Measurements from ENCODE around the gene SHMT2. TPM values are rescaled to one million over a fixed set of nuclear protein-coding genes. Genes with fewer than 3 reads are reported as not detected.

The SHMT2 gene
- total RNA-seq, 2 donors from 2014 or later = 49.6 to 51.4 TPM

DNA sequence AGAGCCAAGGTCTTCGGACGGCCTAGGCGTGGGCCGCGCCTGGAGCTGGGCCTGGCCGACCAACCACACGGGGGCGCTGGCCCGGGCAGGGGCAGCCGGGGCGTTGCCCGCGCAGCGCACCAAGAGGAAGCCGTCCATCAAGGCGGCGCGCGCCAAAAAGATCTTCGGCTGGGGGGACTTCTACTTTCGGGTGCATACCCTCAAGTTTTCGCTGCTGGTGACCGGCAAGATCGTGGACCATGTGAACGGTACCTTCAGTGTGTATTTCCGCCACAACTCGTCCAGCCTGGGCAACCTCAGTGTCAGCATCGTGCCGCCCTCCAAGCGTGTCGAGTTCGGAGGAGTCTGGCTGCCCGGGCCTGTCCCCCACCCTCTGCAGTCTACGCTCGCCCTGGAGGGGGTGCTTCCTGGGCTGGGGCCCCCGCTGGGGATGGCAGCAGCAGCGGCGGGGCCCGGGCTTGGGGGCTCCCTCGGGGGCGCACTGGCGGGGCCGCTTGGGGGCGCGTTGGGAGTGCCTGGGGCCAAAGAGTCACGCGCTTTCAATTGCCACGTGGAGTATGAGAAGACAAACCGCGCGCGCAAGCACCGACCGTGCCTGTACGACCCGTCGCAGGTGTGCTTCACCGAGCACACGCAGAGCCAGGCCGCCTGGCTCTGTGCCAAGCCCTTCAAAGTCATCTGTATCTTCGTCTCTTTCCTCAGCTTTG lies 4.4 kb upstream of the SHMT2 start:
- H3K4me3 ChIP-seq = no peak overlapping the region
- intact Hi-C loops (cut with DNase I) = no loop called here
- H3K9me3 ChIP-seq = no peaks in the 10 kb centered on the region
- H3K27ac ChIP-seq = no peak overlapping the region
- 10% methylated on average over 19 of the region's 61 CpGs for WGBS
- no peak for DNase-seq (ENCODE audit: low spot score)
- peaks cover 7% of the 10 kb centered on the region for H3K27me3 ChIP-seq (replicated peaks; ENCODE audit: insufficient read depth)
- H3K36me3 ChIP-seq = no peaks in the 10 kb centered on the region
- no peak for TF ChIP-seq POLR2AphosphoS5 (IDR thresholded peaks at IDR 0.05)
- TF ChIP-seq, protein P1, sequence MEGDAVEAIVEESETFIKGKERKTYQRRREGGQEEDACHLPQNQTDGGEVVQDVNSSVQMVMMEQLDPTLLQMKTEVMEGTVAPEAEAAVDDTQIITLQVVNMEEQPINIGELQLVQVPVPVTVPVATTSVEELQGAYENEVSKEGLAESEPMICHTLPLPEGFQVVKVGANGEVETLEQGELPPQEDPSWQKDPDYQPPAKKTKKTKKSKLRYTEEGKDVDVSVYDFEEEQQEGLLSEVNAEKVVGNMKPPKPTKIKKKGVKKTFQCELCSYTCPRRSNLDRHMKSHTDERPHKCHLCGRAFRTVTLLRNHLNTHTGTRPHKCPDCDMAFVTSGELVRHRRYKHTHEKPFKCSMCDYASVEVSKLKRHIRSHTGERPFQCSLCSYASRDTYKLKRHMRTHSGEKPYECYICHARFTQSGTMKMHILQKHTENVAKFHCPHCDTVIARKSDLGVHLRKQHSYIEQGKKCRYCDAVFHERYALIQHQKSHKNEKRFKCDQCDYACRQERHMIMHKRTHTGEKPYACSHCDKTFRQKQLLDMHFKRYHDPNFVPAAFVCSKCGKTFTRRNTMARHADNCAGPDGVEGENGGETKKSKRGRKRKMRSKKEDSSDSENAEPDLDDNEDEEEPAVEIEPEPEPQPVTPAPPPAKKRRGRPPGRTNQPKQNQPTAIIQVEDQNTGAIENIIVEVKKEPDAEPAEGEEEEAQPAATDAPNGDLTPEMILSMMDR (IDR thresholded peaks at IDR 0.05) = peak in 2 of 4 experiments; percentile 12 to 64
- TF ChIP-seq POLR2A (IDR thresholded peaks at IDR 0.05) = no peak
- peaks cover 3% of the 10 kb centered on the region for H3K4me1 ChIP-seq (replicated peaks)

DNA sequence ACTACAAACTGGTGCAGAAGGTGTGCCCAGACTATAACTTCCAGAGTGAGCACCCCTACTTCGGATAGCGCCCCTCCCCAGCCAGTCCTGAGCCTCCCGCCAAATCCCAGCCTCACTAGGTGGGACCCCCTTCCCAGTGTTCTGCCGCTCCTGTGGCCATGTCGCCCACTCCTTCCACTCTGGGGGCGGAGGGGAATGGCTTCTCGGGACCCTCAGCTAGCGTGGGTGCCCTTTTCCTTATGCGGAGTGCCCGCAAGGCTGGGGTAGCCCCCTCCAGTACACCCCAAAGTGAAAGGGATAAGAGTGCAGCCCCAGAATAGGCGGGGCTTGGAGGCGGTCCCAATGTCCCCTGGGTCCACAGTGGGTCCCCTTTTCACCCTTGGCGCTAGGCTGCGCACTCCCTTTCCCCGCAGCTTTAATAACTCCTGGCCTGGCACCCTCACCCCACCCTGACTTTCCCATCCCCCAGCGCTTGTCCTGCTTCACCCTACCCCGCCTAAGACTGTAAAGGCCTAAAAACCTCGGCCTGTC lies 3.8 kb upstream of the SHMT2 start:
- no peak for TF ChIP-seq POLR2AphosphoS5 (IDR thresholded peaks at IDR 0.05)
- TF ChIP-seq, protein P1 (IDR thresholded peaks at IDR 0.05) = no peak
- TF ChIP-seq POLR2A (IDR thresholded peaks at IDR 0.05) = no peak
- peaks cover 9% of the 10 kb centered on the region for H3K4me1 ChIP-seq (replicated peaks)
- no peak overlapping the region for H3K27ac ChIP-seq
- H3K36me3 ChIP-seq = no peaks in the 10 kb centered on the region
- H3K9me3 ChIP-seq = no peaks in the 10 kb centered on the region
- intact Hi-C loops (cut with DNase I) = no loop called here
- peaks cover 7% of the 10 kb centered on the region for H3K27me3 ChIP-seq (replicated peaks; ENCODE audit: insufficient read depth)
- 48% methylated on average over 17 of the region's 18 CpGs for WGBS
- H3K4me3 ChIP-seq = no peak overlapping the region
- no peak for DNase-seq (ENCODE audit: low spot score)

DNA sequence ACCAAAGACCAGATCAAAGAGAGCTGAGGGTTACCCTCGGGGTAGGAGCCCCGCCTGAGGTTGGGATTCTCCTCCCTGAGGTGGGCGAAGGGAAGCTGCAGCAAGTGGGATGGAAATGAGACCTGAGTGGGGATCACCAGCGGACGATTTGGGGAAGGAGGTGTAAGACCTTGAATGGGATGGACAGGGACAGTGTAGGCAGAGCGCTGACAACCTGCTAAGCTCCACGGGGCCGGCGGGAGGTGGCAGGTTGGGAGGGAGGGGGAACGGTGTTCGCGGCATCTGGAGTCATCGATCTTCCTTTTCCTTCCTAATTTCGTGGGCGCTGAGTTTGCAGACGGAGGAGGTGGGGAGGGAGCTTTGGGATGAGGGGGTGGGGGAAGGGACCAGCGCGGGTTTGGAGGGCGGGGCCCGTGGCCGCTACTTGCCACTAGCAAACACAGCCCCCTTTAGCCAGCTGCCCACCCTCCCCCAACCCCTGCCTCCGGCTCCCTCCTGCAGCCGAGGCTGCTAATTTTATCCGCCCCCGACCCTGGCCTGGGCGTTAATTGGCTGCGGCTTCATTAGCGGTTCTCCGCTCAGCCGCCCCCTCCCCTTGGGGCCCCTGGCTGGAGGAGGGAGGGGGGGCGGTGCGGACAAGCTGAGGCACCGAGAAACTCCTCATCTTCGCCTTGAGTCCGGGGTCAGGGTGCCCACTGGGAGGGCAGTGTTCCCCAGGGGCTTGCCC lies 2.8 kb upstream of the SHMT2 start:
- H3K4me1 ChIP-seq (replicated peaks) = peaks cover 9% of the 10 kb centered on the region
- TF ChIP-seq POLR2A (IDR thresholded peaks at IDR 0.05) (no peak), POLR2AphosphoS5 (IDR thresholded peaks at IDR 0.05) (no peak)
- TF ChIP-seq, protein P1 (IDR thresholded peaks at IDR 0.05) = no peak
- H3K36me3 ChIP-seq = no peaks in the 10 kb centered on the region
- H3K4me3 ChIP-seq = no peak overlapping the region
- no peak for DNase-seq (ENCODE audit: low spot score)
- WGBS = 25% methylated on average over 35 of the region's 35 CpGs
- H3K27me3 ChIP-seq (replicated peaks; ENCODE audit: insufficient read depth) = peaks cover 7% of the 10 kb centered on the region
- H3K27ac ChIP-seq = no peak overlapping the region
- no peaks in the 10 kb centered on the region for H3K9me3 ChIP-seq
- intact Hi-C loops (cut with DNase I) = no loop called here

DNA sequence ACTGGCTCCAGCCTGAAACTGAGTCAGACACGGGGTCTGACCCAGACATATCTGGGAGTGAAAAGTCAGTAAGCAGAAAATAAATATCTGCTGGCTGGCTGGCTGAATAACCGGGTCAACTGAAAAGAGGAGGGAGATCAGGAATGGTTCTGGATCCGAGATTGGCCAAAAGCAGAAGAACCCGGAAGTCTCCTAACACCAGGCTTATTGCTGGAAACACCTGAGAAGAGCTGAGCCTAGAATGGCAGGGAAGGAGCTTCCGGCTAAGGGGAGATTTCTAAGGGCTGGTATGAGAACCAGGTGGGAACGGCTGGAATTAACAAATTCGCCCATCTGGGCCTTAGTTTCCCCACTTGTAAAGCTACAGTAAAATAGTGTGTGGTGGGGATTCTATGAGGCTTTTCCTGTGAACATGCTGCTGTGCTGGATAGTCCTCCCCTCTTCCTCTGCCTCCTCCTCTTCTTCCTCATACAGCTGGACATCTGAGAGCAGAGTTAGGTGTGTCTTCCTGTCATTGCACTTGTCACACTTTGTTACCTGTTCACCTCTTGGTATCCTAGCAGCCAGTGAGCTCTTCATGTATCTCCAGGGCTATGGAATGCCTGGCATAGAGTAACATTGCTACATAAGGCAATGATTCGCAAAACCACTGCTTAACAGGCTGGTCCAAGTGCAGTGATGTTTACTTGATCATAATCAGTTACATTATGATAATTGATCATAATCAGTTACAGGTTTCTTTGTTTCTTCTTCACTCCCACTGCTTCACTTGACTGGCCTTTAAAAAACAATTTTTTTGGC lies 2.0 kb upstream of the SHMT2 start:
- Histone ChIP-seq H3K4me1 (replicated peaks) (peaks cover 9% of the 10 kb centered on the region), H3K9me3 (no peaks in the 10 kb centered on the region), H3K4me3 (no peak overlapping the region), H3K27me3 (replicated peaks; ENCODE audit: insufficient read depth) (peaks cover 7% of the 10 kb centered on the region), H3K27ac (no peak overlapping the region), H3K36me3 (no peaks in the 10 kb centered on the region)
- intact Hi-C loops (cut with DNase I) = no loop called here
- 60% methylated on average over 8 of the region's 8 CpGs for WGBS
- no peak for TF ChIP-seq POLR2A (IDR thresholded peaks at IDR 0.05)
- TF ChIP-seq, protein P1 (IDR thresholded peaks at IDR 0.05) = no peak
- no peak for TF ChIP-seq POLR2AphosphoS5 (IDR thresholded peaks at IDR 0.05)
- no peak for DNase-seq (ENCODE audit: low spot score)

All from prostate gland (tissue), 2 donors.